Endothelial cell of umbilical vein (primary cell): ENCODE results near the gene PCBP1. TPM values are rescaled to one million over a fixed set of nuclear protein-coding genes. Genes with fewer than 3 reads are reported as not detected.

ENCODE experiments used
- BruUV-seq: library from RNA; stranded (reverse); fragments of 400-500 nt; replicated peaks from 2 replicates; lab custom pipeline; 2021; lab: Mats Ljungman, UMichigan
- CTCF ChIA-PET: fragments of 300-600, 350-600 bp; sonication (Branson Sonifier 250); formaldehyde crosslinking; loops from one replicate; lab custom pipeline; 2021; ENCODE audit warnings: antibody characterized with exemption, inconsistent platforms; lab: Charles Lee
- POLR2A ChIA-PET: fragments of 300-600, 350-600 bp; sonication (Branson Sonifier 250); formaldehyde crosslinking; loops from one replicate; lab custom pipeline; 2021; ENCODE audit warnings: antibody characterized with exemption, inconsistent platforms; lab: Charles Lee
- DNase-seq: peaks from one replicate; pipeline ENCODE4 v3.0.0-alpha.2; 2011; ENCODE audit warnings: low read depth, low spot score
- FAIRE-seq: peaks from 2 replicates; lab custom pipeline; 2011; peaks lifted over from hg19 to GRCh38; lab: Jason Lieb, UNC
- H2AFZ ChIP-seq: 2 replicates; pipeline ENCODE4 v1.6.0; 2012; ENCODE audit warnings: low read depth, low read length, control low read depth, inconsistent platforms
- H3K27ac ChIP-seq: 2 replicates; pipeline ENCODE4 v1.5.1; 2011; ENCODE audit warnings: low read depth, mild to moderate bottlenecking, control low read depth, low read length, moderate library complexity; ENCODE audit not compliant: insufficient read depth
- H3K27me3 ChIP-seq, 2 experiments: 2 replicates each; pipeline versions ENCODE4 v1.6.0 to v1.6.1; 2011; ENCODE audit warnings: low read length in 2 of 2, mixed read lengths in 1 of 2; ENCODE audit not compliant: control insufficient read depth in 2 of 2, insufficient read depth in 2 of 2
- H3K36me3 ChIP-seq, 2 experiments: 2 replicates in 1 of 2; 3 replicates in 1 of 2; pipeline ENCODE4 v1.5.1; 2011; ENCODE audit warnings: low read length in 2 of 2, mild to moderate bottlenecking in 1 of 2, moderate library complexity in 1 of 2; ENCODE audit not compliant: control insufficient read depth in 2 of 2, insufficient read depth in 2 of 2; ENCODE audit errors: extremely low read depth in 1 of 2
- H3K4me1 ChIP-seq: 3 replicates; pipeline ENCODE4 v1.5.1; 2011; ENCODE audit warnings: mild to moderate bottlenecking, low read length; ENCODE audit not compliant: control insufficient read depth, insufficient read depth; ENCODE audit errors: extremely low read depth
- H3K4me2 ChIP-seq: 2 replicates; pipeline ENCODE4 v1.6.1; 2011; ENCODE audit warnings: low read length, control low read depth, mixed read lengths; ENCODE audit not compliant: insufficient read depth
- H3K4me3 ChIP-seq, 3 experiments: fragments of 200-600 bp in 1 of 3; sonication (generic), shearing (Covaris generic) in 1 of 3; replicated peaks in 1 of 3; 2 replicates each; pipeline ENCODE4 v1.5.1; 2011 to 2016; ENCODE audit warnings: control low read depth in 3 of 3, low read length in 3 of 3, mild to moderate bottlenecking in 2 of 3, inconsistent platforms in 1 of 3, low read depth in 1 of 3, moderate library complexity in 1 of 3; ENCODE audit not compliant: insufficient read depth in 1 of 3
- H3K79me2 ChIP-seq: 2 replicates; pipeline ENCODE4 v1.6.0; 2012; ENCODE audit warnings: low read length, inconsistent platforms; ENCODE audit not compliant: control insufficient read depth, insufficient read depth
- H3K9ac ChIP-seq: replicated peaks from 2 replicates; pipeline ENCODE3; 2011; ENCODE audit warnings: low read length, control low read depth; ENCODE audit not compliant: insufficient read depth; ENCODE audit errors: extremely low read depth
- H3K9me1 ChIP-seq: replicated peaks from 3 replicates; pipeline ENCODE4 v1.6.0; 2011; ENCODE audit warnings: mild to moderate bottlenecking, low read length; ENCODE audit not compliant: control insufficient read depth, insufficient read depth; ENCODE audit errors: extremely low read depth
- H3K9me3 ChIP-seq: replicated peaks from 2 replicates; pipeline ENCODE4 v1.5.1; 2012; ENCODE audit warnings: low read length, inconsistent platforms; ENCODE audit not compliant: control insufficient read depth, insufficient read depth
- H4K20me1 ChIP-seq: replicated peaks from 2 replicates; pipeline ENCODE3; 2011; ENCODE audit warnings: mild to moderate bottlenecking, low read length; ENCODE audit not compliant: control insufficient read depth, insufficient read depth; ENCODE audit errors: extremely low read depth
- EZH2 ChIP-seq: IDR thresholded peaks from 2 replicates; pipeline ENCODE4 v1.6.1; 2012; ENCODE audit warnings: borderline replicate concordance, low read depth, mild to moderate bottlenecking, moderate library complexity, low read length, inconsistent platforms; ENCODE audit not compliant: severe bottlenecking
- FOS ChIP-seq: IDR thresholded peaks from 2 replicates; pipeline ENCODE4 v1.6.1; 2011; ENCODE audit warnings: mild to moderate bottlenecking, low read length, moderate library complexity, borderline replicate concordance; ENCODE audit not compliant: insufficient read depth
- GATA2 ChIP-seq: IDR thresholded peaks from 2 replicates; pipeline ENCODE4 v1.7.0; 2011; ENCODE audit warnings: low read depth, mild to moderate bottlenecking, moderate library complexity, mixed read lengths, low read length; ENCODE audit not compliant: insufficient read length, insufficient read depth
- JUN ChIP-seq: IDR thresholded peaks from 2 replicates; pipeline ENCODE4 v1.6.1; 2011; ENCODE audit warnings: borderline replicate concordance, low read depth; ENCODE audit not compliant: insufficient read length, insufficient read depth
- MAX ChIP-seq: IDR thresholded peaks from 2 replicates; pipeline ENCODE4 v1.6.1; 2011; ENCODE audit not compliant: insufficient read depth, insufficient read length
- MYC ChIP-seq: IDR thresholded peaks from one replicate; pipeline ENCODE4 v1.6.1; 2011; ENCODE audit warnings: mild to moderate bottlenecking, low read depth, low read length
- POLR2A ChIP-seq: IDR thresholded peaks from 2 replicates; pipeline ENCODE4 v1.6.1; 2012; ENCODE audit warnings: low read depth, mild to moderate bottlenecking, control low read depth, low read length
- POLR2AphosphoS5 ChIP-seq: IDR thresholded peaks from 2 replicates; pipeline ENCODE4 v1.6.1; 2012; ENCODE audit warnings: low read depth, mild to moderate bottlenecking, control low read depth, low read length, moderate library complexity; ENCODE audit not compliant: insufficient read depth
- dilution Hi-C: fragments of 300-500 bp; cut with MboI; formaldehyde crosslinking; loops from one replicate; pipeline ENCODE4 v1.15.0; 2019; ENCODE audit warnings: low sequenced_read_pairs; ENCODE audit not compliant: extremely low pct_ligation_motif_present
- intact Hi-C: fragments of 100-400 bp; cut with micrococcal nuclease; formaldehyde crosslinking; loops from one replicate; pipeline ENCODE4 v1.10.0; 2022
- polyA plus RNA-seq, 4 experiments: library from polyadenylated mRNA; depleted of rRNA in 3 of 4; stranded (reverse) in 3 of 4; unstranded in 1 of 4; fragments of >200 nt; gene quantifications; 2 replicates each; pipeline versions ENCODE4 v1.2.1 to v1.2.3, GENCODE V29; 2011 to 2012; ENCODE audit warnings: missing spikeins in 1 of 4
- total RNA-seq: library from RNA; stranded (reverse); gene quantifications from 2 replicates; pipeline ENCODE4 v1.2.3, GENCODE V29; 2021
- TF ChIP-seq, protein P1 (sequence below), 2 donors: IDR thresholded peaks; 1 replicate in 1 of 2; 2 replicates in 1 of 2; pipeline ENCODE4 v1.5.1; 2011; ENCODE audit warnings: low read length in 2 of 2, mild to moderate bottlenecking in 2 of 2, moderate library complexity in 2 of 2, control low read depth in 1 of 2, inconsistent platforms in 1 of 2, low read depth in 1 of 2; ENCODE audit not compliant: insufficient read depth in 1 of 2; ENCODE audit errors: extremely low read depth in 1 of 2

The PCBP1 gene
- total and polyA plus RNA-seq, 2 donors (not counting 3 experiments of a cell fraction or from before 2014, with no cell fraction given) = 196 to 360 TPM

- CTCF ChIA-PET = interaction anchor here (0.9 to 2.1 kb wide), 2 partner anchors 11 to 27 kb away, joined by 3 to 10 read pairs; no protein-coding TSS in a partner anchor
- BruUV-seq = no TSS peak
- FAIRE-seq = no peak
Observed at GRCh38 chr2:70121627-70122372, 34.5 kb downstream of the PCBP1 start.

GRCh38 chr2:70122470-70122869, 35.2 kb downstream of the PCBP1 start:
- intact Hi-C loops = no loop called here
- CTCF ChIA-PET = interaction anchor here (0.9 to 2.1 kb wide), 2 partner anchors 10 to 27 kb away, joined by 3 to 10 read pairs; no protein-coding TSS in a partner anchor

More at GRCh38 chr2:70121627-70122372, 34.5 kb downstream of the PCBP1 start:
- POLR2A ChIA-PET = no interaction called here
- Histone ChIP-seq H3K27ac (no peak overlapping the region), H2AFZ (no peak overlapping the region), H3K36me3 (no peaks in the 10 kb centered on the region), H3K79me2 (no peaks in the 10 kb centered on the region), H3K9ac (no peak overlapping the region), H4K20me1 (no peaks in the 10 kb centered on the region), H3K9me1 (no peaks in the 10 kb centered on the region), H3K9me3 (no peaks in the 10 kb centered on the region), H3K4me1 (peaks cover 14% of the 10 kb centered on the region), H3K27me3 (no peaks in the 10 kb centered on the region), H3K4me2 (no peak overlapping the region), H3K4me3 (no peak overlapping the region)
- dilution Hi-C loops (no loop called here), intact Hi-C loops (no loop called here)
- no peak for TF ChIP-seq POLR2AphosphoS5
- TF ChIP-seq MYC = no peak
- DNase-seq = no peak

More at GRCh38 chr2:70122470-70122869, 35.2 kb downstream of the PCBP1 start:
- Histone ChIP-seq H4K20me1 (no peaks in the 10 kb centered on the region), H3K9me1 (no peaks in the 10 kb centered on the region), H3K4me2 (no peak overlapping the region), H3K79me2 (no peaks in the 10 kb centered on the region), H3K27ac (no peak overlapping the region), H3K36me3 (no peaks in the 10 kb centered on the region), H3K9ac (no peak overlapping the region), H3K4me1 (peaks cover 14% of the 10 kb centered on the region), H3K4me3 (no peak overlapping the region), H2AFZ (no peak overlapping the region), H3K9me3 (no peaks in the 10 kb centered on the region), H3K27me3 (no peaks in the 10 kb centered on the region)
- dilution Hi-C loops = no loop called here
- BruUV-seq = no TSS peak
- DNase-seq (no peak), FAIRE-seq (no peak)
- POLR2A ChIA-PET = no interaction called here
- TF ChIP-seq MYC (no peak), EZH2 (no peak), POLR2AphosphoS5 (no peak), JUN (no peak), MAX (no peak), FOS (no peak), POLR2A (no peak), GATA2 (no peak)
- TF ChIP-seq, protein P1, sequence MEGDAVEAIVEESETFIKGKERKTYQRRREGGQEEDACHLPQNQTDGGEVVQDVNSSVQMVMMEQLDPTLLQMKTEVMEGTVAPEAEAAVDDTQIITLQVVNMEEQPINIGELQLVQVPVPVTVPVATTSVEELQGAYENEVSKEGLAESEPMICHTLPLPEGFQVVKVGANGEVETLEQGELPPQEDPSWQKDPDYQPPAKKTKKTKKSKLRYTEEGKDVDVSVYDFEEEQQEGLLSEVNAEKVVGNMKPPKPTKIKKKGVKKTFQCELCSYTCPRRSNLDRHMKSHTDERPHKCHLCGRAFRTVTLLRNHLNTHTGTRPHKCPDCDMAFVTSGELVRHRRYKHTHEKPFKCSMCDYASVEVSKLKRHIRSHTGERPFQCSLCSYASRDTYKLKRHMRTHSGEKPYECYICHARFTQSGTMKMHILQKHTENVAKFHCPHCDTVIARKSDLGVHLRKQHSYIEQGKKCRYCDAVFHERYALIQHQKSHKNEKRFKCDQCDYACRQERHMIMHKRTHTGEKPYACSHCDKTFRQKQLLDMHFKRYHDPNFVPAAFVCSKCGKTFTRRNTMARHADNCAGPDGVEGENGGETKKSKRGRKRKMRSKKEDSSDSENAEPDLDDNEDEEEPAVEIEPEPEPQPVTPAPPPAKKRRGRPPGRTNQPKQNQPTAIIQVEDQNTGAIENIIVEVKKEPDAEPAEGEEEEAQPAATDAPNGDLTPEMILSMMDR (IDR thresholded peaks at IDR 0.05; ENCODE audit: extremely low read depth in 1 of 2, insufficient read depth in 1 of 2, low read depth in 1 of 2, low read length in 2 of 2) = no peak
